Measurements from ENCODE around the gene SERPIND1.
"Not testable (repeated sequence)": the region's sequence is repeated elsewhere in the genome, so short reads cannot be mapped to it uniquely, and the experiment has no call there.

SERPIND1 gene

DNA sequence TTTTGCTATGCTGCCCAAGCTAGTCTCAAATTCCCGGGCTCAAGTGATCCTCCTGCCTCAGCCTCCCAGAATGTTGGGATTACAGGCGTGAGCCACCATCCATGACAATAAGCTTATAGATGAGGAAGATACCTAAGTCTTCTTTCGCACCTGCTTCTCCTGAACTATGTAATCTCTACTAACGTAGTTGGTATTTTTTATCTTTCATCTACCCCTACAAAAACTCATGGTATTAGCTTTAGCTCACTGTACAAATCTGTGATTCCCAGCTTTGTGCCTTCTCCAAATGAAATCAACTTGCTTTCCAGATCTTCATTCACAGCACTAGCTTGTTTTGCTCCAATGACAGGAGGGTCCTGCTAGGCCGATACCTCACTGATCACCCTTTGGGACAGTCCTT lies 48.3 kb downstream of the SERPIND1 start:
- DNase-seq (ENCODE audit: low read depth), result no peak
- TF ChIP-seq, protein P1, sequence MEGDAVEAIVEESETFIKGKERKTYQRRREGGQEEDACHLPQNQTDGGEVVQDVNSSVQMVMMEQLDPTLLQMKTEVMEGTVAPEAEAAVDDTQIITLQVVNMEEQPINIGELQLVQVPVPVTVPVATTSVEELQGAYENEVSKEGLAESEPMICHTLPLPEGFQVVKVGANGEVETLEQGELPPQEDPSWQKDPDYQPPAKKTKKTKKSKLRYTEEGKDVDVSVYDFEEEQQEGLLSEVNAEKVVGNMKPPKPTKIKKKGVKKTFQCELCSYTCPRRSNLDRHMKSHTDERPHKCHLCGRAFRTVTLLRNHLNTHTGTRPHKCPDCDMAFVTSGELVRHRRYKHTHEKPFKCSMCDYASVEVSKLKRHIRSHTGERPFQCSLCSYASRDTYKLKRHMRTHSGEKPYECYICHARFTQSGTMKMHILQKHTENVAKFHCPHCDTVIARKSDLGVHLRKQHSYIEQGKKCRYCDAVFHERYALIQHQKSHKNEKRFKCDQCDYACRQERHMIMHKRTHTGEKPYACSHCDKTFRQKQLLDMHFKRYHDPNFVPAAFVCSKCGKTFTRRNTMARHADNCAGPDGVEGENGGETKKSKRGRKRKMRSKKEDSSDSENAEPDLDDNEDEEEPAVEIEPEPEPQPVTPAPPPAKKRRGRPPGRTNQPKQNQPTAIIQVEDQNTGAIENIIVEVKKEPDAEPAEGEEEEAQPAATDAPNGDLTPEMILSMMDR (IDR thresholded peaks at IDR 0.05; ENCODE audit: control insufficient read depth, insufficient read depth, low read depth, low read length, missing control alignments), result no peak
- H3K4me3 ChIP-seq (ENCODE audit: control insufficient read depth, low read depth, low read length), result no peak overlapping the region

GRCh38 chr22:20823264-20823663 lies 49.4 kb downstream of the SERPIND1 start:
- no peak for DNase-seq (ENCODE audit: low read depth)
- H3K4me3 ChIP-seq (ENCODE audit: control insufficient read depth, low read depth, low read length), result no peak overlapping the region
- TF ChIP-seq, protein P1 (IDR thresholded peaks at IDR 0.05; ENCODE audit: control insufficient read depth, insufficient read depth, low read depth, low read length, missing control alignments), result no peak

DNA sequence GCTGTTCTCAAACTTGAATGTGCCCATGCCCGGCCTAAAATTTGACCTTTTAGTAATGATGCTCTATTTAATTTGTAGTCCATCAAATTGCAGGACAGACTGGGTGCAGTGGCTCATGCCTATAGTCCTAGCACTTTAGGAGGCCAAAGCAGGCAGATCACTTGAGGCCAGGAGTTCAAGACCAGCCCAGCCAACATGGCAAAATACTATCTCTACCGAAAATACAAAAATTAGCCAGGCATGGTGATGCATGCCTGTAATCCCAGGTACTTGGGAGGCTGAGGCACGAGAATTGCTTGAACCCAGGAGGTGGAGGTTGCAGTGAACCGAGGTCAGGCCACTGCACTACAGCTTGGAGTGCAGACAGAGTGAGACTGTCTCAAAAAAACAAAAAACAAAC lies 51.3 kb downstream of the SERPIND1 start:
- H3K4me3 ChIP-seq (ENCODE audit: control insufficient read depth, low read depth, low read length); DNase-seq (ENCODE audit: low read depth): not testable (repeated sequence)

- TF ChIP-seq, protein P1 (IDR thresholded peaks at IDR 0.05; ENCODE audit: control insufficient read depth, insufficient read depth, low read depth, low read length, missing control alignments), result no peak
Observed at GRCh38 chr22:20825624-20826023, 51.7 kb downstream of the SERPIND1 start.

DNA sequence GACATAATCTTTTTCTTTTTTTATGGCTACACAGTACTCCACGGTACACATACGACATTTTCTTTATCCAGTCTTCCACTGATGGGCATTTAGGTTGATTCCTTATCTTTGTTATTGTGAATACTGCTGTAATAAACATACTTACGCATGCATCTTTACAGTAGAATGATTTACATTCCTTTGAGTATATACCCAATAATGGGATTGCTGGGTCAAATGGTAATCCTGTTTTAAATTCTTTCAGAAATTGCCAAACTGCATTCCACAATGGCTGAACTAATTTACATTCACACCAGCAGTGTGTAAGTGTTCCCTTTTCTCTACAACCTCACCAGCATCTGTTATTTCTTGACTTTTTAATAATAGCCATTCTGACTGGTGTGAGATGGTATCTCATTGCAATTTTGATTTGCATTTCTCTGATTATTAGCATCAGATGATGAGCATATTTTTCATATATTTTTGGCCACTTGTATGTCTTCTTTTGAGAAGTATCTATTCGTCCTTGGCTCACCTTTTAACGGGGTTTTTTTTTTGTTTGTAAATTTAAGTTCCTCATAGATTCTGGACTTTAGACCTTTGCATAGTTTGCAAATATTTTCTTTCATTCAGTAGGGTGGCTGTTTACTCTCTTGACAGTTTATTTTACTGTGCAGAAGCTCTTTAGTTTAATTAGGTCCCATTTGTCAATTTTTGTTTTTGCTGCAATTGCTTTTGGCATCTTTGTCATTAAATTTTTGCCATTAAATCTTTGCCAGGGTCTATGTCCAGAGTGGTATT lies 52.6 kb downstream of the SERPIND1 start:
- not testable (repeated sequence) for H3K4me3 ChIP-seq (ENCODE audit: control insufficient read depth, low read depth, low read length); DNase-seq (ENCODE audit: low read depth)

More at GRCh38 chr22:20825624-20826023, 51.7 kb downstream of the SERPIND1 start:
- no peak for DNase-seq (ENCODE audit: low read depth)
- H3K4me3 ChIP-seq (ENCODE audit: control insufficient read depth, low read depth, low read length), result no peak overlapping the region

GRCh38 chr22:20829491-20830134 lies 55.7 kb downstream of the SERPIND1 start:
- H3K4me3 ChIP-seq (ENCODE audit: control insufficient read depth, low read depth, low read length), result no peak overlapping the region

DNA sequence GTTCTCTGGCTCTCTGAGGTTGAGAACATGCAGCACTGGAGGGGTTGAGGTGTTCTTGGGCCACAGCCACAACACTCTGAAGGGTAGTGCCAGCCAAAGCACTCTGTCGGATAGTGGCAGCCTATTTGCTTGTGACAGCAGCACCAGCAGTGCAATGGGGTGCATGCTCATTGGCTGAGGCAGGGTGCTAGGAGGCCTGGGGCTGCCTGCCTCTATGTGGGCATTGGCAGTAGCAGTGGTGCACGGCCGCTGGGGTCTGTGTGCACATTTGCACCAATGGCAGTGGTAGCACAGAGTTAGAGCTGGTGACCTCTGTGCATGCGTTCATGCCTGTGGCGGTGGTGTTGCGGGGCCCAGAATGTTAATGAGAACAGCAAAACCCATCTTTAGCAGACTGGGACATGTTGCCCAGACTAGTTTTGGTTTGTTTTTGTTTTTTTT lies 59.3 kb downstream of the SERPIND1 start:
- TF ChIP-seq, protein P1 (IDR thresholded peaks at IDR 0.05; ENCODE audit: control insufficient read depth, insufficient read depth, low read depth, low read length, missing control alignments), result no peak

More at GRCh38 chr22:20829491-20830134, 55.7 kb downstream of the SERPIND1 start:
- DNase-seq (ENCODE audit: low read depth), result no peak
- TF ChIP-seq, protein P1 (IDR thresholded peaks at IDR 0.05; ENCODE audit: control insufficient read depth, insufficient read depth, low read depth, low read length, missing control alignments), result no peak

More for the DNA sequence above, 59.3 kb downstream of the SERPIND1 start:
- no peak overlapping the region for H3K4me3 ChIP-seq (ENCODE audit: control insufficient read depth, low read depth, low read length)
- DNase-seq (ENCODE audit: low read depth), result no peak
